ENCODE measurements around the gene TIAM1.

TIAM1 gene

DNA sequence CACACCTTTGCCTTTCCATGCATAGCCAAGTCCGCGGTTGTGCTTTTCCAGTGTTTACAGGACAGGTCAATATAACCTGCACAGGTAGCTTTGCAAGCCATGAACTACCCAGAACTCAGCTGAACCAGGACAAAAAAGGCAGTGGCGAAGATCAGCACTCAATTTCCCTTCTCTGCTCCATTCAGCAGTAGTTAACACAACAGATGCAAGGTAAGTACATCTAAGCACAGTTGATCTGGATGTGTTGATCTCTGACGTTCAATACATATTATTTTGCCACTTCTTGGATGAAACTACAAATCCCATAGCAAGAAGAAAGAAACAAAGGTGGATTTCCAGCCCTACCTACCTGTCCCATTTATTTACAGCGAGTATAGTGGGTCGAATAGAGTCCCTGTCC is 159.2 kb downstream of the TIAM1 start:
- no peak for DNase-seq
- Histone ChIP-seq H3K27ac (no peak overlapping the region), H3K27me3 (replicated peaks) (no peaks in the 10 kb centered on the region), H3K36me3 (replicated peaks) (peaks cover 5% of the 10 kb centered on the region), H3K4me3 (ENCODE audit: low read depth, low read length) (no peak overlapping the region)
- in situ Hi-C loops (cut with HindIII; ENCODE audit: low pct_ligation_motif_present, low sequenced_read_pairs): no loop called here
- TF ChIP-seq, protein P1, sequence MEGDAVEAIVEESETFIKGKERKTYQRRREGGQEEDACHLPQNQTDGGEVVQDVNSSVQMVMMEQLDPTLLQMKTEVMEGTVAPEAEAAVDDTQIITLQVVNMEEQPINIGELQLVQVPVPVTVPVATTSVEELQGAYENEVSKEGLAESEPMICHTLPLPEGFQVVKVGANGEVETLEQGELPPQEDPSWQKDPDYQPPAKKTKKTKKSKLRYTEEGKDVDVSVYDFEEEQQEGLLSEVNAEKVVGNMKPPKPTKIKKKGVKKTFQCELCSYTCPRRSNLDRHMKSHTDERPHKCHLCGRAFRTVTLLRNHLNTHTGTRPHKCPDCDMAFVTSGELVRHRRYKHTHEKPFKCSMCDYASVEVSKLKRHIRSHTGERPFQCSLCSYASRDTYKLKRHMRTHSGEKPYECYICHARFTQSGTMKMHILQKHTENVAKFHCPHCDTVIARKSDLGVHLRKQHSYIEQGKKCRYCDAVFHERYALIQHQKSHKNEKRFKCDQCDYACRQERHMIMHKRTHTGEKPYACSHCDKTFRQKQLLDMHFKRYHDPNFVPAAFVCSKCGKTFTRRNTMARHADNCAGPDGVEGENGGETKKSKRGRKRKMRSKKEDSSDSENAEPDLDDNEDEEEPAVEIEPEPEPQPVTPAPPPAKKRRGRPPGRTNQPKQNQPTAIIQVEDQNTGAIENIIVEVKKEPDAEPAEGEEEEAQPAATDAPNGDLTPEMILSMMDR (IDR thresholded peaks at IDR 0.05; ENCODE audit: low read depth, low read length, missing control alignments): no peak

DNA sequence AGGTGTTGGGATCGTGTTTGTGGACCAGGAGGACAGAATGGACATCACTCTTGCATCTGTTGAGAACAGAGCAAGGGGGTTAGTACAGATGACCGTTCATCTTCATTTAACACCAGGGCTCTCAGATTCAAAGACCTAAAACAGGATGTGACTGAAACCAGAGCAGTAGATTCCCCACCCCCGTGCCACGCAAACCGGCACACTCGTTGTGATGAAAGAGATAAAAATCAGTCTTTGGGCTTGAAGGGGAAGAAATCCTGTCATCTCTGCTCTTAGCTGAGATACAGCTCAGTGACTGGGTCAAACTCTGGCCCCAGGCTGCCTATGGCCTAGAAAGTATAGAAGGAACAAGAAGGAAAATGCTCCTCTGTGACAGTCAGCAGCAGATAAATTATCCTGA is 159.6 kb downstream of the TIAM1 start:
- Histone ChIP-seq H3K36me3 (replicated peaks) (peaks cover 5% of the 10 kb centered on the region), H3K27ac (no peak overlapping the region), H3K27me3 (replicated peaks) (no peaks in the 10 kb centered on the region), H3K4me3 (ENCODE audit: low read depth, low read length) (no peak overlapping the region)
- TF ChIP-seq, protein P1 (IDR thresholded peaks at IDR 0.05; ENCODE audit: low read depth, low read length, missing control alignments): no peak
- DNase-seq: no peak
- in situ Hi-C loops (cut with HindIII; ENCODE audit: low pct_ligation_motif_present, low sequenced_read_pairs): no loop called here

DNA sequence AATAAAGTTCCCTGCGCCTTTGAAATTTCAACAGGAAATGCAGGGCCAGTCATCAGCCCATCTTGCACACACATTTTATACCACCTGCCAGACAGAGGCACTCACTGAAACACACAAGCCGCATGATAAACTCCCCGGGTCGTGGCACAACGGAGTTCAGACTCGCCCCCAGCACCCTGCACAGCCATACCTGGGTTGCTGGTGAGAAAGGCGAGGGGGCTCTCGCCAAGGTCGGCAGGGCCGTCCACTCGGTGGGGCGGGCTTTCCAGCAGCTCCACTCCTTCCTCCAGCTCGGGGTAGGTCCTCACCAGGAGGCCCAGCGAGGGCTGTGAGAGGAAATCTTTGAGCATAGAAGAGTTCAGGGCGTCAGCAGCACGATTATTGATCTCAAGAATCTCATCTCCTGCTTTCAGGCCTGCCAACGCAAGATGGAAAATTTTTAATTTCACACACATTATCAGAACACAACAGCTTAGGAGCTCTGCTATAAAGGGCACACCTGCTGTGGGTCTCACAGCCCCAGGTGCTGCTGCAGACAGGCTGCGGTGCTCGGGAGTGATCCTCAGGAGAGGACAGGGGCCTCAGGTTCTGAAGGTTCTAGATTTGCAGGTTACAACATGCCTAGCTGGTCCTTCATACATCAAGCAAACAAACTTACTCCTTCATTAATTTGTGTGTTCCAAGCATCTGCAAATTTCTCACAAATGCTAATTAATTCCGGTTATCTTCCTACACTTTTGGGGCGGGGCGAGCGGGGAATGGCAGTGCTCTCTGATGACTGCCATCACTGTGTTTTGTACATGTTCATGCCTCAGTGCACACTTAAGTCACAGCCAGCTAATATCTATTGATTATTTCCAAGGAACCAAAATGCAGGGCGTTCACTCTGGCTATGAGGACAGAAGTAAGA is 161.6 kb downstream of the TIAM1 start:
- in situ Hi-C loops (cut with HindIII; ENCODE audit: low pct_ligation_motif_present, low sequenced_read_pairs): no loop called here
- Histone ChIP-seq H3K27ac (no peak overlapping the region), H3K27me3 (replicated peaks) (no peaks in the 10 kb centered on the region), H3K4me3 (ENCODE audit: low read depth, low read length) (no peak overlapping the region), H3K36me3 (replicated peaks) (peaks cover 5% of the 10 kb centered on the region)
- TF ChIP-seq, protein P1 (IDR thresholded peaks at IDR 0.05; ENCODE audit: low read depth, low read length, missing control alignments): no peak
- no peak for DNase-seq

DNA sequence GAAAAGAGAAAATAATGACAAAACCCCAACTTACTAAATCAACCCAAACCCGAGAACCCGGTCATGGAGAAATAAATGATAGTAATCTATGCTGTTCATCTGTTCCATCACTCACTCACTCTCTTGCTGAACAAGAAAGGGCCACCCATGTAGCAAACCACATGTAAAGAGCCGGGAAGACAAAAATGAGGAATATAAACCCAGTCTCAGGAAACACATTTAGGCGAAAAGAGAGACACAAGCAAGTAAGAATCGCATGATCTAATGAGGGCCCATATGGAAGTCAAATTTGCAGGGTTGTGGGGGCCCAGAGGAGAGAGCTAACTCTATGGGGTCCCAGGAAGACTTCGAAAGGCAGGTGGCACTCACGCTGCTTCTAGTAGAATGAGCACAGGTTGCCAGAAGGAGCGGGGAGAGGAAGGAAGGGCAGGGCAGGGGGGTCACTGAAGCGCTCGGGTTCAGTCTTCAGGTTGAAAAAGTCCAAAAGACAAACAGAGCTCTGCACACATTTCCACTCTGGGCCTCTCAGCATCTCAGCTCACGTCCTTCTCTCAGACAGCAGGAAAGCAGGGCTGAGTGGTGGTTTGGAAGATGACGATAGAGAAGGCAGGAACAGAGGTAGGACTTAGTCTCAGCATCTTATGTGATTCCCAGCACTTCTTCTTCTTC is 162.8 kb downstream of the TIAM1 start:
- no peak overlapping the region for H3K27ac ChIP-seq
- H3K4me3 ChIP-seq (ENCODE audit: low read depth, low read length): no peak overlapping the region
- no peak for DNase-seq
- in situ Hi-C loops (cut with HindIII; ENCODE audit: low pct_ligation_motif_present, low sequenced_read_pairs): no loop called here
- no peaks in the 10 kb centered on the region for H3K27me3 ChIP-seq (replicated peaks)
- peaks cover 3% of the 10 kb centered on the region for H3K36me3 ChIP-seq (replicated peaks)
- TF ChIP-seq, protein P1 (IDR thresholded peaks at IDR 0.05; ENCODE audit: low read depth, low read length, missing control alignments): no peak

DNA sequence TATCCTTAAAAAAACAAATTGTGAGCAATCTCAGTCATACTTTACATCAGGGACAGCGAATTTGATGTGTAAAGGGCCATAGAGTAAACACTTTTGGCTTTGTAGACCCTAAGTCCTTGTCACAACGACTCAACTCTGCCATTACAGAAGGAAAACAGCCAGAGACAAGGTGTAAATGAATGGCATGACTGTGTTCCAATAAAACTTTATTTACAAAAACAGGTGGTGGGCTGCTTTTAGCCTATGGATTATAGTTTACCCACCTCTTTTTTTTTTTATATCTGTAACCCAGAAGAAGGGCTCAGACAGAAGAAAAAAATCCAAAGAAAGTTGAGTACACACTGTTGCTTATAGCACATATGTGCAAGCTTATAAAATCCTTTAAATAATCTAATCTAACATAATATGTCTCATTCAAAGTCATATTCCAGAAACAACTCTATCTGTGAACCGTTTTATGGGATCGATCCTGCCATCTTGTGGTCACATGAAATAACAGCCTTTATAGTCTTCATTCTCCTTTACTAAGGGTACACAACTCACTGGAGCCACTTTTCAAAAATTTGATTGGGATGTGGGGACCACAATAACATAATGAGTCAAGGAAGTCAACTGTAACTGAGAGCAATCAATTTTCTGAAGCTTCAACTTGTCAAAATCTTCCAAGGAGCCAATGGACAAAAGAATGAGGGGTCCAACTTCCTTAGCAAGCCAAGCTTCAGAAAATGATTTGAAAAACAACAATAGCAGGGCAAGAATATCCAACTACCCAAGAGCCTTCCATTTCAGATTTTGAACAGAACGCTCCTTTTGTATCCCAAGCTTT is 163.6 kb downstream of the TIAM1 start:
- Histone ChIP-seq H3K27ac (no peak overlapping the region), H3K4me3 (ENCODE audit: low read depth, low read length) (no peak overlapping the region), H3K27me3 (replicated peaks) (no peaks in the 10 kb centered on the region), H3K36me3 (replicated peaks) (peaks cover 3% of the 10 kb centered on the region)
- TF ChIP-seq, protein P1 (IDR thresholded peaks at IDR 0.05; ENCODE audit: low read depth, low read length, missing control alignments): peak; percentile 58
- in situ Hi-C loops (cut with HindIII; ENCODE audit: low pct_ligation_motif_present, low sequenced_read_pairs): no loop called here
- peak; percentile 39 for DNase-seq
